Thyroid gland (tissue), 4 donors: ENCODE results near the gene HOATZ.

Experiments
- POLR2A ChIP-seq, 2 donors: fragments of 450-650 bp; IDR thresholded peaks; one replicate each; pipeline ENCODE4 v1.6.1; 2017; ENCODE audit warnings: antibody characterized with exemption in 2 of 2, mild to moderate bottlenecking in 2 of 2, moderate library complexity in 1 of 2
- TF ChIP-seq, protein P1 (sequence below), 6 experiments: fragments of 200-600 bp in 3 of 6; fragments of 450-650 bp in 3 of 6; sonication (generic) in 3 of 6; IDR thresholded peaks; one replicate each; pipeline ENCODE4 v1.5.1; 2016 to 2019; ENCODE audit warnings: antibody characterized with exemption in 6 of 6, mild to moderate bottlenecking in 2 of 6, inconsistent platforms in 1 of 6, moderate library complexity in 1 of 6

DNA sequence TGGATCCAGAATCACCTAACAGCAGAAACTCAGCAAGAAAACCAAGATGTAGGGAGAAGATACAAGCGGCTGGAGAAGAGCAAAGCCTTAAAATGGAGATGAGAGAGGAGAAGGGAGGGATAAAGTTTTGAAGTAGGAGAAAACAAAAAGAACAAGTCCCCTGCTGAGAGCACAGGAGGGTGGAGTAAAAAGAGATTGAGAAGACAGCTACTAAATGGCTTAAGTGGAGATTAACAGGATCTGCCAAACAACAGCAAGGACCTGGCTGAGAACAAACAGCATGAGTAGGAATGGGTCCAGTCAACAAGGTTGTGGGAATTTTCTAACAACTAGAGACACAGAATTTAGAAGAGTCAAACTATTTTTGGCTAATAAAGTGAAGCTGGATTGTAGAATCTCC is 20.5 kb upstream of the HOATZ start:
- TF ChIP-seq, protein P1, sequence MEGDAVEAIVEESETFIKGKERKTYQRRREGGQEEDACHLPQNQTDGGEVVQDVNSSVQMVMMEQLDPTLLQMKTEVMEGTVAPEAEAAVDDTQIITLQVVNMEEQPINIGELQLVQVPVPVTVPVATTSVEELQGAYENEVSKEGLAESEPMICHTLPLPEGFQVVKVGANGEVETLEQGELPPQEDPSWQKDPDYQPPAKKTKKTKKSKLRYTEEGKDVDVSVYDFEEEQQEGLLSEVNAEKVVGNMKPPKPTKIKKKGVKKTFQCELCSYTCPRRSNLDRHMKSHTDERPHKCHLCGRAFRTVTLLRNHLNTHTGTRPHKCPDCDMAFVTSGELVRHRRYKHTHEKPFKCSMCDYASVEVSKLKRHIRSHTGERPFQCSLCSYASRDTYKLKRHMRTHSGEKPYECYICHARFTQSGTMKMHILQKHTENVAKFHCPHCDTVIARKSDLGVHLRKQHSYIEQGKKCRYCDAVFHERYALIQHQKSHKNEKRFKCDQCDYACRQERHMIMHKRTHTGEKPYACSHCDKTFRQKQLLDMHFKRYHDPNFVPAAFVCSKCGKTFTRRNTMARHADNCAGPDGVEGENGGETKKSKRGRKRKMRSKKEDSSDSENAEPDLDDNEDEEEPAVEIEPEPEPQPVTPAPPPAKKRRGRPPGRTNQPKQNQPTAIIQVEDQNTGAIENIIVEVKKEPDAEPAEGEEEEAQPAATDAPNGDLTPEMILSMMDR (IDR thresholded peaks at IDR 0.05) = no peak
- TF ChIP-seq POLR2A (IDR thresholded peaks at IDR 0.05) = no peak
